Natural killer cell (primary cell): Measurements from ENCODE around the gene FHIP2A. TPM values are rescaled to one million over a fixed set of nuclear protein-coding genes. Genes with fewer than 3 reads are reported as not detected.
A peak's percentile ranks its signal among the peaks of the same experiment; 100 is the strongest.

Experiments used
- ATAC-seq, 3 donors: fragments of 150-1000 bp in 2 of 3; fragments of 200-7000 bp in 1 of 3; cut with Tn5 transposase; 1 replicate in 1 of 3; 2 replicates in 2 of 3; pipeline ENCODE4 v1.10.0; 2021; ENCODE audit warnings: mild to moderate bottlenecking in 2 of 3, moderate library complexity in 2 of 3
- DNase-seq, 2 donors: peaks; one replicate each; pipeline versions ENCODE4 v3.0.0 to v3.0.0-alpha.2; 2013 to 2021; ENCODE audit warnings: mixed read lengths in 1 of 2
- H3K27ac ChIP-seq: one replicate; pipeline ENCODE4 v1.5.1; 2013; ENCODE audit warnings: mild to moderate bottlenecking, low read length
- H3K27me3 ChIP-seq: one replicate; pipeline ENCODE4 v1.6.1; 2013; ENCODE audit warnings: low read length; ENCODE audit not compliant: control insufficient read depth, insufficient read depth
- H3K36me3 ChIP-seq: one replicate; pipeline ENCODE4 v1.6.1; 2013; ENCODE audit warnings: low read length; ENCODE audit not compliant: control insufficient read depth, insufficient read depth
- H3K4me1 ChIP-seq: one replicate; pipeline ENCODE4 v1.6.1; 2013; ENCODE audit warnings: low read length; ENCODE audit not compliant: control insufficient read depth, insufficient read depth
- H3K4me3 ChIP-seq: one replicate; pipeline ENCODE4 v1.5.1; 2013; ENCODE audit warnings: low read length
- H3K9me3 ChIP-seq: one replicate; pipeline ENCODE4 v1.6.1; 2013; ENCODE audit warnings: low read length; ENCODE audit not compliant: control insufficient read depth, insufficient read depth
- H3K27ac Mint-ChIP-seq, 2 donors: one replicate each; pipeline ENCODE4 v1.8.0; 2022; ENCODE audit warnings: mild to moderate bottlenecking in 2 of 2, mixed read lengths in 2 of 2, moderate library complexity in 1 of 2
- H3K27me3 Mint-ChIP-seq, 2 donors: one replicate each; pipeline ENCODE4 v1.8.0; 2022; ENCODE audit warnings: low read depth in 2 of 2, mixed read lengths in 2 of 2
- H3K36me3 Mint-ChIP-seq: one replicate; pipeline ENCODE4 v1.8.0; 2022; ENCODE audit warnings: mixed read lengths
- H3K4me1 Mint-ChIP-seq, 2 donors: one replicate each; pipeline ENCODE4 v1.8.0; 2022; ENCODE audit warnings: mixed read lengths in 2 of 2
- H3K4me3 Mint-ChIP-seq: one replicate; pipeline ENCODE4 v1.8.0; 2022; ENCODE audit warnings: mild to moderate bottlenecking, moderate library complexity, mixed read lengths
- H3K9me3 Mint-ChIP-seq, 2 donors: one replicate each; pipeline ENCODE4 v1.8.0; 2022; ENCODE audit warnings: mixed read lengths in 2 of 2
- WGBS: methylation state at CpG from one replicate; pipeline ENCODE4 v1.1.7; 2013; ENCODE audit warnings: missing lambda C conversion rate; ENCODE audit not compliant: insufficient coverage; 5-methylcytosine and 5-hydroxymethylcytosine counted together
- intact Hi-C: fragments of 100-400 bp; cut with micrococcal nuclease; formaldehyde crosslinking; loops from one replicate; pipeline ENCODE4 v1.14.2; 2022
- total RNA-seq, 4 donors: library from RNA; stranded (reverse); fragments of 120-200 nt in 1 of 4; gene quantifications; one replicate each; pipeline versions ENCODE4 v1.2.3 to v1.2.4, GENCODE V29; 2013 to 2022
- TF ChIP-seq, protein P1 (sequence below): fragments of 200-600 bp; IDR thresholded peaks from one replicate; pipeline ENCODE4 v1.8.0; 2022; ENCODE audit warnings: antibody characterized with exemption

The FHIP2A gene
- total RNA-seq, 3 donors from 2014 or later (not counting 1 experiment from before 2014, with no cell fraction given): 36.0 to 42.4 (median 39.5) TPM

DNA sequence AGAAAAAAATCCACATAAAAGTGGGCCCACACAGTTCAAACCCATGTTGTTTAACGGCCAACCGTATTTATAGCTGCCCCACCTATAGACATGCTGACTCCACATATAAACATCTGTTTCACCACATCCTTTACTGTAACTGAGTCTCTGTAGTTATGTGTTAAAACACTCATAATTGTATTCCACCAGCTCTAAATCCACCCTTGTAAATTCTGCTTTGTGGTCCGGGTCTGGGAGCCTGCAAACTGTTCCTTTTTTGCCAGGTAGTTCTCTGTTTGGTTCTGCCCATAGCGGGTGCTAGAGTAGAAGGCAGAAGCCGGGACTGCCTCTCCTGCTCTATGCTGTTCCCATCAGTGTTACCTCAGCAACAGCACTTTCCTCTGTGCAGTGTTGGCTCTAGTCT lies 20.2 kb upstream of the FHIP2A start:
- H3K27me3 ChIP-seq: no peaks in the 10 kb centered on the region
- no peak overlapping the region for H3K27ac ChIP-seq
- H3K4me1 ChIP-seq: peaks cover 12% of the 10 kb centered on the region
- no peaks in the 10 kb centered on the region for H3K9me3 ChIP-seq
- intact Hi-C loops: no loop called here
- H3K36me3 ChIP-seq: no peaks in the 10 kb centered on the region
- DNase-seq (peak in 1 of 2 donors; percentile 48), ATAC-seq (peak; percentile 47 to 86 (median 77))
- H3K9me3 Mint-ChIP-seq: peaks cover 0 to 3% of the 10 kb centered on the region in 2 donors
- no peaks in the 10 kb centered on the region for H3K36me3 Mint-ChIP-seq
- TF ChIP-seq, protein P1, sequence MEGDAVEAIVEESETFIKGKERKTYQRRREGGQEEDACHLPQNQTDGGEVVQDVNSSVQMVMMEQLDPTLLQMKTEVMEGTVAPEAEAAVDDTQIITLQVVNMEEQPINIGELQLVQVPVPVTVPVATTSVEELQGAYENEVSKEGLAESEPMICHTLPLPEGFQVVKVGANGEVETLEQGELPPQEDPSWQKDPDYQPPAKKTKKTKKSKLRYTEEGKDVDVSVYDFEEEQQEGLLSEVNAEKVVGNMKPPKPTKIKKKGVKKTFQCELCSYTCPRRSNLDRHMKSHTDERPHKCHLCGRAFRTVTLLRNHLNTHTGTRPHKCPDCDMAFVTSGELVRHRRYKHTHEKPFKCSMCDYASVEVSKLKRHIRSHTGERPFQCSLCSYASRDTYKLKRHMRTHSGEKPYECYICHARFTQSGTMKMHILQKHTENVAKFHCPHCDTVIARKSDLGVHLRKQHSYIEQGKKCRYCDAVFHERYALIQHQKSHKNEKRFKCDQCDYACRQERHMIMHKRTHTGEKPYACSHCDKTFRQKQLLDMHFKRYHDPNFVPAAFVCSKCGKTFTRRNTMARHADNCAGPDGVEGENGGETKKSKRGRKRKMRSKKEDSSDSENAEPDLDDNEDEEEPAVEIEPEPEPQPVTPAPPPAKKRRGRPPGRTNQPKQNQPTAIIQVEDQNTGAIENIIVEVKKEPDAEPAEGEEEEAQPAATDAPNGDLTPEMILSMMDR: no peak
- H3K4me3 ChIP-seq: no peak overlapping the region
- no peaks in the 10 kb centered on the region for H3K27me3 Mint-ChIP-seq
- no peak overlapping the region for H3K4me3 Mint-ChIP-seq
- H3K4me1 Mint-ChIP-seq: peaks cover 15 to 18% of the 10 kb centered on the region in 2 donors
- peak overlapping the region in 1 of 2 donors; percentile 32 for H3K27ac Mint-ChIP-seq
- WGBS: 2% methylated on average over 5 of the region's 5 CpGs

DNA sequence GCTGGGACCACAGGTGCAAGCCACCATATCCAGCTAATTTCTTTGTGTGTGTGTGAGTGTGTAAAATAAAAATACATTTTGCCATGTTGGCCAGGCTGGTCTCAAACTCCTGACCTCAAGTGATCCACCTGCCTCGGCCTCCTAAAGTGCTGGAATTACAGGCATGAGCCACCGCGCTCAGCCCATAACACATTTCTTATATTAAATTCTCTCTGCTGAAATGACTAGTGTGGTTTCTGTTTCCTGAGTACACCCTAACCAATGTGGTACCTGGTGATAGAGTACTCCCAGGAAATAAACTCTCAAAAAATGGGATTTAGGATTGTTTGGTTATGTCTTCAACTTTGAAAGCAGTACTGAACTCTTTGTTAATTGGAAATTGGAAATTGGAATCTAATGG lies 19.4 kb upstream of the FHIP2A start:
- Histone ChIP-seq H3K9me3 (no peaks in the 10 kb centered on the region), H3K27me3 (no peaks in the 10 kb centered on the region), H3K36me3 (no peaks in the 10 kb centered on the region), H3K27ac (no peak overlapping the region), H3K4me3 (no peak overlapping the region), H3K4me1 (peaks cover 12% of the 10 kb centered on the region)
- Mint-ChIP-seq H3K4me1 (peaks cover 15 to 18% of the 10 kb centered on the region in 2 donors), H3K36me3 (no peaks in the 10 kb centered on the region), H3K9me3 (no peaks in the 10 kb centered on the region), H3K4me3 (peak overlapping the region; percentile 33), H3K27ac (no peak overlapping the region), H3K27me3 (no peaks in the 10 kb centered on the region)
- WGBS: 47% methylated on average over 3 of the region's 3 CpGs
- DNase-seq: no peak
- ATAC-seq: no peak
- intact Hi-C loops: no loop called here
- TF ChIP-seq, protein P1: no peak

DNA sequence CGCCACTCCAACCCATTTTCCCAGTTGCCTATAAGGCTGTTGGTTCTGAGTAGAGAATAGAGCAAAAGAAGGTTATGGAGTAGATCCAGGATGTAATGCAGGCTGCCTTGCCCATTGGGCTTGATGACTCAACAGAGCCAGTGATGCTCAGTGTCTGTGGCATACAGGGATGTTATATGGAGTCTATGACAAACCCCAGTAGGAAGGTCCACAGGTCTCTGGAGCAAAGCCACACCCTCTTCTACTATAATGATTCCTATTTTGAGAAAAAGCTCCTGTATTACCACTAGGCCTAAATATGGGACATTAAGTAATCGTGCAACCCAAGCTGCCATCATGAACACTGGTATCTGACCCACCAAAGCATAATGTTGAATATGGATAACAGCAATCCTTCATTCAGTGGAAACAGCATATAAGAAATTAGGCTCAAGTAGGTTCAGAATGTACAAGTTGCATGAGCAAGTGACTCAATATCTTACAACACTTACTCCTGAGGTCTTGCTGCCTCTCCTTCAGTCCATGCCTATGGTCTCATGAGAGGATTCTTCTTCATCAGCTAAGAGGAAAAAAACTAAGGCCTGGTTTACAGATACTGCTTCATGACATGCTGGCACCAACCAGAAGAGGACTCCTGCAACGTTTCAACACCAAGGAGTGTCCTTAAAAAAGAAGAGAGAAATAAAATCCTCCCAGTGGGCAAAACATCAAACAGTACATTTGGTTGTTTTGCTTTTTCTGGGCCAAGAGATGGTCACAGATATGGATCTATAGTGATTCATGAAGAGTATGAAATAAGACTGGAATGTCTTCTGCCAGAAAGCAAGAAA lies 14.8 kb upstream of the FHIP2A start:
- H3K36me3 Mint-ChIP-seq: no peaks in the 10 kb centered on the region
- H3K36me3 ChIP-seq: no peaks in the 10 kb centered on the region
- no peak overlapping the region for H3K27ac ChIP-seq
- H3K27me3 Mint-ChIP-seq: no peaks in the 10 kb centered on the region
- intact Hi-C loops: no loop called here
- peaks cover 11 to 19% of the 10 kb centered on the region in 2 donors for H3K4me1 Mint-ChIP-seq
- no peaks in the 10 kb centered on the region for H3K9me3 Mint-ChIP-seq
- H3K27ac Mint-ChIP-seq: no peak overlapping the region
- H3K4me1 ChIP-seq: peaks cover 5% of the 10 kb centered on the region
- 93% methylated on average over 3 of the region's 3 CpGs for WGBS
- H3K4me3 ChIP-seq: no peak overlapping the region
- H3K4me3 Mint-ChIP-seq: no peak overlapping the region
- ATAC-seq: no peak
- H3K9me3 ChIP-seq: no peaks in the 10 kb centered on the region
- TF ChIP-seq, protein P1: no peak
- no peaks in the 10 kb centered on the region for H3K27me3 ChIP-seq
- DNase-seq: no peak
